Renal pelvis (tissue), 12 donors: Measurements from ENCODE around the gene HTR1E. TPM values are rescaled to one million over a fixed set of nuclear protein-coding genes. Genes with fewer than 3 reads are reported as not detected.
A peak's percentile ranks its signal among the peaks of the same experiment; 100 is the strongest.
"Not testable (repeated sequence)": the region's sequence is repeated elsewhere in the genome, so short reads cannot be mapped to it uniquely, and the experiment has no call there.

ENCODE experiments used
- DNase-seq: peaks from one replicate; pipeline ENCODE4 v3.0.0-alpha.2; 2013
- long read RNA-seq, 16 experiments: transcript quantifications; one replicate each; lab custom pipeline, GENCODE V29; 2026
- polyA plus RNA-seq, 3 donors: library from polyadenylated mRNA; unstranded; fragments of 120-200 nt; gene quantifications; one replicate each; pipeline ENCODE4 v1.2.1, GENCODE V29; 2013; ENCODE audit not compliant: insufficient read length in 3 of 3

Gene HTR1E
- polyA plus RNA-seq, result under 1 TPM; 0.50 to 0.60 (median 0.60) TPM
- long read RNA-seq, donor 1, result 0 reads
- long read RNA-seq, donor 2, result 0 reads
- long read RNA-seq, donor 3, result 0 reads
- long read RNA-seq, donor 4, result 0 reads
- long read RNA-seq, donor 5, result 0 reads
- long read RNA-seq, donor 6, result 0 reads
- long read RNA-seq, donor 7, result 0 reads
- long read RNA-seq, donor 8, partial matches to known transcripts, result 0 of 2 reads
- long read RNA-seq, donor 8, other reads (novel, unspliced or antisense), result 0 of 2 reads
- long read RNA-seq, donor 9, result 0 reads
- long read RNA-seq, donor 10, result 0 reads
- long read RNA-seq, donor 11, result 0 reads
- long read RNA-seq, donor 12, result 0 reads
- long read RNA-seq, donor 13, result 0 reads
- long read RNA-seq, donor 14, result 0 reads
- long read RNA-seq, donor 15, result 0 reads
- long read RNA-seq, donor 16, result 0 reads

DNA sequence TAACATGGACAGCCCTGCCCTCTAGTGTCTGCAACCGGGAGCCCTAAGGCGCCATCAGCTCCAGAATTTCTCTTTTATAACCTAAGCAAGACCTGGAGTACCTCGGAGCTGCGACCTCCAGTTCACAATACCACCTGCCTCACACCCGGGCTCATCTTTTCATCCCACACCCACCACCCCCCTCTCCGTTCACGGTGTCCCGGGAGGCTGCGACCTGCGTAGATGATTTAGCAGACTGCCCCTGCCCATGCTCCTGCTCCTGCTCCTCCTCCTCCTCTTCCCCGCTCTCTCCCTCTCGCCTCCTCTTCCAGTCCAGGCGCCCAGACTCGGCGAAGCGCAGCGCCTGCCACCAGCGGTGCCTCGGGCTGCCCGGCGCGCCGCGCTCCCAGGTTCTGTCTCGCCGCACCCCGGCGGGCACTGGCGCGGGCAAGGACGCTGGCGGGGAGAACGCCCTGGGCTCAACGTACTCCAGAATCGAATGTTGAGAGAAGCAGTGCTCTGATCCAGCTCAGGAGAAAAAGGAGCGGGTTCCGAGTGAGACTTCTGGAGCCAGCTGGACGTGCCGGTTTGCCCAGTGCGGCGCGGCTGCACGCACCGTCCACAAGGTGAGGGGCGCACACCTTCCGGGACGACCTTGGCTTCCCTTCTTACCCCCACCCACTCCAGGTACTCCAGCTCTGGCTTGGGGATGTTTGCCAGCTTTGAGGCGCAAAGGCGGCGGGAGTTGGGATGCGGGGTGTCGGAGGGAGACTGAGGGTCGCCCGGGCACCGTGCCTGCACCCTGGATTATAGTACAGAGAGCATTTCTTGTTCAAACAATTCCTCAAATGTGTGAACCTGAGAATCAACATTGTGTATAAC is at the start of gene HTR1E:
Gene HTR1E, plus strand, starts transcription at position 310 of the 861 bp plus-strand sequence. CDS start 77,807 bp downstream, outside the sequence.
- DNase-seq, result peak; percentile 58

DNA sequence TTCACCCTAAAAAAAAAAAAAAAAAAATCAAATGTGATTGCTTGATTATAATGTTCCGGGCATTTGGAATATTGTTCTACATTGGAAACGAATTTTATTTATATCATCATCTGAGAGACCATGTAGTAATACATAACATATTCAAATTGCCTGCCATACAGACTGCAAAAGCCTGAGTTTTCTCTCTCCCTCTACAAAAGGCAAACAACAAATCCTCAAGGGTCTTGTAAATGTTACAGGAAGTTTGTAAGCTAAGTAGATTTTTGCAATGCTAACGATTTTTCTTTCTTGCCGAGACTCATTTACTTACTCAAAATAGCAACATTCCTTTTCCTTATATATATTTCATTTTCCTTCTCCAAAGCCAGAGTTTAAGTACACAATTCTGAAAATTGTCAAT is 49.0 kb upstream of the HTR1E start:
- DNase-seq, result peak; percentile 21

GRCh38 chr6:86897265-86897664 is 40.1 kb upstream of the HTR1E start:
- not testable (repeated sequence) for DNase-seq

- no peak for DNase-seq
Measured at GRCh38 chr6:86913795-86914194, 23.5 kb upstream of the HTR1E start.

DNA sequence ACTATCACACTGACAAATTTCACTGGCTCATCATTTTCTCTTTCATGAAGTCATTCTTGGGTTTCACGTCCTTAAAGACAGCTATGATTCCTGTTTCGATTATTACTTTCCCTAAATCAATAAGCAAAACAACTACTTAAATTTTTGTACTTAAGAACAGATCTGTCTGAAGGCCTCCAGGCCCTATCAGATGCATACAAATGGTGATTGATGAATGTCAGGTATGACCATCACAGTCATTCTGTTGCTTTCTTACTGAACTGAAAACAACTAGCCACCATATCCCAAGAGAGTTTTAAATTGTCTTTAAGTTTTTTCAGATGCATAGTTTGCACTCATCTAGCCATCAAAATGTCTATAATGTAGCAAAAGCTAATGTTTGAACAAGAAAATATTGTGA is 20.9 kb upstream of the HTR1E start:
- no peak for DNase-seq

- DNase-seq, result not testable (repeated sequence)
Measured at GRCh38 chr6:86927138-86927537, 10.2 kb upstream of the HTR1E start.

GRCh38 chr6:86927859-86928258 is 9.5 kb upstream of the HTR1E start:
- DNase-seq, result not testable (repeated sequence)

- DNase-seq, result no peak
Measured at GRCh38 chr6:86934365-86934764, 3.0 kb upstream of the HTR1E start.

GRCh38 chr6:86936834-86937218 is 502 bp upstream of the HTR1E start:
- DNase-seq, result no peak

DNA sequence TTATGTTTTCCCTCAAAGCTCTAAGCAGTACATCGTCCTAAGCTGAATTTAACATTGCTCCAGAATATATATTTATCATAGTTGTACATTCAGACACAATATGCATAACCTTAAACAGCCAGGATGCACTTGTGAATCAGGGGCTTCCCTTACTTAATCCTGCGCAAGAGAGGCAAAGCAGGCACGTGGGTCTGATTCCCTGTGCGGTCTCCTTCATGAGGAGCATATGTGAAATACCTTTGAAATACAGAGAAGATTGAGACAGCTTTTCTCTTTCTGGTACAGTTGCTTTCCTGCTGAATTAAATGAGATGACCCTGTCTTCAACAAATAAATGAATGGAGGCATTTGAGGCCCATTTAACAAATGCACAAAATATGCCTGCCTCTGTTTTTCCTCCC is 1.5 kb downstream of the HTR1E start:
- no peak for DNase-seq

DNA sequence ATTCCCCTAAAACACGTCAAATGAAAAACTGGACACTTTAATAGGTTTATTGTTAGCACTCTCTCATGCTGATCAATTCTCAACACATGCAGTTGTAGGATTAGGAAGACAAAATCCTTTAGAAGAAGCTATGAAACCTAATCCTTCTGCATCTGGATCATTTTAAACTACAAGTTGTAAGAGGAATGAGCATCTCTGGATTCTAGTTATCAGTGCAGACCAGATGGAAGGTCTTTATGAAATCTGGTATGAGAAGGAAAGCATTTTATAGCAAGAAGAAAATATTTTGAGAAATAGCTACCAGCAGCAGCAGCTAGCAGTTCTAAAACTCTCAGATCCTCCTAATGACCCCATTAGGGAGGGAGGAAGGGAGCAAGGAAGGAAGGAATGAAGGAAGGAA is 4.1 kb downstream of the HTR1E start:
- no peak for DNase-seq

DNA sequence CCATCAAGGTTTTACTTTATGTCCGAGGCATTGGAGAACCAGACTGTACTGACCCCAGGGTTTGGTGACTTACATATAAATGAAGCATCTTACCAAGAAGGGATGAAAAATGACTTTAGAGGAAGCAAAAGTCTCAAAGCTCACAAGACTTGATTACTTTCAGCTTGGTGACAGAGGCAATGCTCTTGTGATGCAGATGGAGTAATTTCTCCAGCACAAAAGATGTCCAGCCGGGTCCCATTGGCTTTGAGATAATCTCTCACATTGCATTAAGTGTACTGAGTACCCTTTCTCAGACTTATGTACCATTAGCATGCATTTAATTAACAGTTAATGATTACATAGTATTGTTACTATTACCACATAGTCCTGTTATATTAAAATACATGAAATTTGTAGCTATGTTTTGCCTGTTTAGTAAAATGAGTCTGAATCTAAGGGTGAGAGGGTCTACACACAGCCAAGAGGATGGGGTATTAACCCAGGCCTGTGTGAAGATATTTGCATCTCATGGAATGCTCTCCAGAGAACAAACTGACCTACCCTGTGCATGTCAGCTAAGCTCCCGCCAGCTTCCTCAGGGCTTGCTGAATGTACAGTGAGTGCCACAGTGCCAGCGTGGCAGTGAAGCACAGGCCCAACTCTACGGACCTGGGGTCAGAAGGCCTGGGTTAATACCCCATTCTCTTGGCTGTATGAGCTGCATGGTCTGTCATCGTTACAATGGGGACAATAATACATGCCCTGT is 5.6 kb downstream of the HTR1E start:
- DNase-seq, result no peak

DNA sequence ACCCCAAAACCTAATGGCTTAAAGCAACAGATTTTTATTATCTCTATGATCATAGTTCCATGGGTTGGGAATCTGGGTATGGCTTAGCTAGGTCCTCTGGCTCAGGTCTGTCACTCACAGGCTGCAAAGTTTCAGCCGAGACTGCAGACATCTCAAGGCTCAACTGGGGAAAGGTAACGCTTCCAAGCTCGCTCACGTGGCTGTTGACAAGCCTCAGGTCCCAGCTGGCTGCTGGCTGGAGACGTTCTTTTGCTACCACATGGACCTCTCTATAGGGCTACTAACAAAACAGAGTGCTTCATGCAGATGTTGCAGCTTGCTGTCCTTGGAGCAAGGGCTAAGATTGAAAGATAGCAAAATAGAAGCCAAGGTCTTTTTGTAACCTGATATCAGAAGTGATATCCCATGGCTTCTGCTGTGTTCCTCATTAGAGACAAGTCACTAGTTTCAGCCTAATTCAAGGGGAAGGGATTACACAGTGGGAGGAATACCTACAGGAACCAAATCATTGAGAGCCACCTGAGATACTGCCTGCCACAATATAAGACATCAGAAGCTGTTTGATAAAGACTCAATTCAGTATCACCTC is 6.6 kb downstream of the HTR1E start:
- no peak for DNase-seq

- DNase-seq, result no peak
Measured at GRCh38 chr6:86949771-86950170, 12.4 kb downstream of the HTR1E start.

GRCh38 chr6:86952991-86953390 is 15.7 kb downstream of the HTR1E start:
- no peak for DNase-seq

DNA sequence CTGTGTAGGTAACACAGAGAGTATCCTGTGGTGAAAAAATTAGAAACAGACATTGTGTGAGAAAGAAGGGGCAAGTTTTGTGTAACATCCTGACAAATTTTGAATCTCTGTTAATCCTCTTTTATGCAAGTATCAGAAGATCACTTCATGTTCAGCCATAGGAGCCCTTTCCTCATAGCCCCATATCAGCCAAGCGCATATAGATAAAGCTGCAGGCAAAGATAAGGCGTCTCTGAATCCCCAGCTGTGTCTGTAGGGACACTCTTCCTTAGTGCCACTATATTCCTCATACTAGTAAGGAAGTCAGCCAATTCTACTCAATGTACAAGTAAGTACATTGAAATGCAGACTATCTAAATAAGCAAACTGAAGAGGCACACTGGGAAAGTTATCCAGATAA is 22.3 kb downstream of the HTR1E start:
- no peak for DNase-seq

GRCh38 chr6:86961455-86962200 is 24.3 kb downstream of the HTR1E start:
- DNase-seq, result no peak

GRCh38 chr6:86963352-86963751 is 26.0 kb downstream of the HTR1E start:
- no peak for DNase-seq

- no peak for DNase-seq
Measured at GRCh38 chr6:86964029-86964579, 26.8 kb downstream of the HTR1E start.

DNA sequence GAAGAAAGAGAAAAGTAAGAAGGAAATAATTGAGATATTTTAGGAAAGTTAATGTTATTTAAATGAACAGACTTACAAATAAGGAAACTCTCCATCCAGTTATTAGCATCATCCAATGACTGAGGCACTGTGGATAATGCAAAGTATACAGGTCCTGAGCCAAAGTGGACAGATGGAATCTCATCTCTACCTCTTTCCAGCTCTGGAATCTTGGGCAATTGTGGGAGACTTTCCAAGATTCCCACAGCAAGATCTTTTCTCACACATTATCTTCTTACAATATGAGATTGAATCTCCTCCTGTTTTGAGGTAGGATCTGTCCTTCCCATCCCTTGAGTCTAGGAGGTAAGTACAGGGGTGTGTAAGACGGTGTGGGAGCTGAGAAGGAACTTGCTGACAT is 28.9 kb downstream of the HTR1E start:
- no peak for DNase-seq

- DNase-seq, result no peak
Measured at GRCh38 chr6:86969573-86969972, 32.2 kb downstream of the HTR1E start.
